ENCODE data around the gene RPS21. TPM values are rescaled to one million over a fixed set of nuclear protein-coding genes. Genes with fewer than 3 reads are reported as not detected.

The RPS21 gene
- total and polyA plus RNA-seq, 9 of the 15 experiments (the other 6 are each of a cell fraction or from before 2014, with no cell fraction given), result 1,380 to 5,647 (median 3,091) TPM

GRCh38 chr20:62400021-62400420, 13.1 kb downstream of the RPS21 start:
- H3K36me3 ChIP-seq (ENCODE audit: control insufficient read depth, insufficient read depth, low read length), result peaks cover 9% of the 10 kb centered on the region; the same call in 1 of the 3 replicates
- no peaks in the 10 kb centered on the region for H3K9me3 ChIP-seq (replicated peaks; ENCODE audit: control insufficient read depth, insufficient read depth, low read depth, low read length)
- no peak overlapping the region for H3K4me2 ChIP-seq (ENCODE audit: insufficient read depth, low read length)
- no TSS peak for BruUV-seq (replicated peaks)
- intact Hi-C loops (cut with micrococcal nuclease) (no loop called here), in situ Hi-C loops (cut with MboI) (no loop called here)
- H3K4me3 ChIP-seq, result no peak overlapping the region
- no peak overlapping the region for H2AFZ ChIP-seq (ENCODE audit: low read depth, low read length)
- H3K9me1 ChIP-seq (ENCODE audit: control insufficient read depth, insufficient read depth, low read length), result no peaks in the 10 kb centered on the region
- peaks cover 0 to 54% of the 10 kb centered on the region in 2 experiments; a peak in 2 of 5 replicates for H3K4me1 ChIP-seq (replicated peaks in 1 of 2; ENCODE audit: control insufficient read depth in 2 of 2, insufficient read depth in 2 of 2, low read length in 2 of 2)
- ATAC-seq, result no peak
- H3K27me3 ChIP-seq (ENCODE audit: control insufficient read depth in 2 of 2, insufficient read depth in 2 of 2, low read length in 2 of 2), result no peaks in the 10 kb centered on the region
- WGBS (ENCODE audit: insufficient coverage, low coverage, missing lambda C conversion rate), result 64% methylated on average over 7 of the region's 7 CpGs
- no peak for FAIRE-seq
- no peak overlapping the region for H3K27ac ChIP-seq (ENCODE audit: extremely low read depth, low read depth, low read length)
- ChIA-PET CTCF (ENCODE audit: low intra/inter-chr PET ratio) (no interaction called here), POLR2A (interaction anchor here (0.5 to 4.2 kb wide), 4 partner anchors 10 to 187 kb away, joined by 3 to 28 read pairs (median 4); no protein-coding TSS in a partner anchor)
- H3K79me2 ChIP-seq (ENCODE audit: control insufficient read depth, insufficient read depth, low read length), result no peaks in the 10 kb centered on the region
- no peaks in the 10 kb centered on the region for H4K20me1 ChIP-seq (replicated peaks; ENCODE audit: control insufficient read depth, insufficient read depth, low read length)
- no peak overlapping the region for H3K9ac ChIP-seq (ENCODE audit: insufficient read depth in 1 of 2, low read depth in 2 of 2, low read length in 2 of 2)
- no peak for DNase-seq (ENCODE audit: extremely low read depth in 1 of 4, low spot score in 3 of 4)
- no peak for TF ChIP-seq SFPQ (IDR thresholded peaks at IDR 0.05; ENCODE audit: low read depth, low read length)
- no peak for TF ChIP-seq SIN3A (IDR thresholded peaks at IDR 0.05; ENCODE audit: borderline replicate concordance in 2 of 2, control insufficient read depth in 1 of 2, low read depth in 2 of 2, low read length in 2 of 2)
- TF ChIP-seq MITF (IDR thresholded peaks at IDR 0.05), result no peak
- TF ChIP-seq ZNF318 (IDR thresholded peaks at IDR 0.05; ENCODE audit: borderline replicate concordance in 1 of 2, low read depth in 1 of 2), result no peak
- TF ChIP-seq ARHGAP35 (IDR thresholded peaks at IDR 0.05; ENCODE audit: partially characterized antibody), result no peak
- no peak for TF ChIP-seq HES1 (IDR thresholded peaks at IDR 0.05; ENCODE audit: low read depth)
- no peak for TF ChIP-seq MIER1 (IDR thresholded peaks at IDR 0.05; ENCODE audit: low read depth)
